Measurements from ENCODE around the gene GLRX3.

GLRX3 gene

GRCh38 chr10:130169136-130169859, 33.1 kb downstream of the GLRX3 start (continued):
- no peak for TF ChIP-seq PRDM2 (tag by site-specific recombination; IDR thresholded peaks at IDR 0.05; ENCODE audit: borderline replicate concordance)
- TF ChIP-seq, protein P1, sequence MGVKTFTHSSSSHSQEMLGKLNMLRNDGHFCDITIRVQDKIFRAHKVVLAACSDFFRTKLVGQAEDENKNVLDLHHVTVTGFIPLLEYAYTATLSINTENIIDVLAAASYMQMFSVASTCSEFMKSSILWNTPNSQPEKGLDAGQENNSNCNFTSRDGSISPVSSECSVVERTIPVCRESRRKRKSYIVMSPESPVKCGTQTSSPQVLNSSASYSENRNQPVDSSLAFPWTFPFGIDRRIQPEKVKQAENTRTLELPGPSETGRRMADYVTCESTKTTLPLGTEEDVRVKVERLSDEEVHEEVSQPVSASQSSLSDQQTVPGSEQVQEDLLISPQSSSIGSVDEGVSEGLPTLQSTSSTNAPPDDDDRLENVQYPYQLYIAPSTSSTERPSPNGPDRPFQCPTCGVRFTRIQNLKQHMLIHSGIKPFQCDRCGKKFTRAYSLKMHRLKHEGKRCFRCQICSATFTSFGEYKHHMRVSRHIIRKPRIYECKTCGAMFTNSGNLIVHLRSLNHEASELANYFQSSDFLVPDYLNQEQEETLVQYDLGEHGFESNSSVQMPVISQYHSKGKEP (tag by site-specific recombination; IDR thresholded peaks at IDR 0.05): peak; percentile 52
- no peak for TF ChIP-seq ZNF404 (tag by site-specific recombination; IDR thresholded peaks at IDR 0.05)
- TF ChIP-seq ZNF140 (tag by site-specific recombination; IDR thresholded peaks at IDR 0.05): no peak
- TF ChIP-seq ZBTB17 (tag by site-specific recombination; IDR thresholded peaks at IDR 0.05): peak; percentile 80
- TF ChIP-seq MEIS1 (CRISPR knock-in tag; IDR thresholded peaks at IDR 0.05; ENCODE audit: borderline replicate concordance): no peak
- TF ChIP-seq SETDB1 (IDR thresholded peaks at IDR 0.05; ENCODE audit: insufficient read length, low read length): no peak
- TF ChIP-seq RBAK (tag by site-specific recombination; IDR thresholded peaks at IDR 0.05): no peak
- TF ChIP-seq ZNF394 (tag by site-specific recombination; IDR thresholded peaks at IDR 0.05; ENCODE audit: borderline replicate concordance): peak; percentile 36; the same call in 1 of the 2 replicates
- TF ChIP-seq ZNF560 (tag by site-specific recombination; IDR thresholded peaks at IDR 0.05; ENCODE audit: borderline replicate concordance): no peak
- peak; percentile 78; the same call in 1 of the 2 replicates for TF ChIP-seq TSHZ1 (tag by site-specific recombination; IDR thresholded peaks at IDR 0.05; ENCODE audit: borderline replicate concordance)
- TF ChIP-seq BCL11A (tag by site-specific recombination; IDR thresholded peaks at IDR 0.05; ENCODE audit: low read depth): no peak
- TF ChIP-seq HOXD13 (CRISPR knock-in tag; IDR thresholded peaks at IDR 0.05; ENCODE audit: borderline replicate concordance): no peak
- TF ChIP-seq YY1 (tag by site-specific recombination; IDR thresholded peaks at IDR 0.05): no peak
- no peak for TF ChIP-seq ZNF555 (tag by site-specific recombination; conservative IDR thresholded peaks at IDR 0.05)
- TF ChIP-seq, protein P2, sequence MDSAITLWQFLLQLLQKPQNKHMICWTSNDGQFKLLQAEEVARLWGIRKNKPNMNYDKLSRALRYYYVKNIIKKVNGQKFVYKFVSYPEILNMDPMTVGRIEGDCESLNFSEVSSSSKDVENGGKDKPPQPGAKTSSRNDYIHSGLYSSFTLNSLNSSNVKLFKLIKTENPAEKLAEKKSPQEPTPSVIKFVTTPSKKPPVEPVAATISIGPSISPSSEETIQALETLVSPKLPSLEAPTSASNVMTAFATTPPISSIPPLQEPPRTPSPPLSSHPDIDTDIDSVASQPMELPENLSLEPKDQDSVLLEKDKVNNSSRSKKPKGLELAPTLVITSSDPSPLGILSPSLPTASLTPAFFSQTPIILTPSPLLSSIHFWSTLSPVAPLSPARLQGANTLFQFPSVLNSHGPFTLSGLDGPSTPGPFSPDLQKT (IDR thresholded peaks at IDR 0.05; ENCODE audit: borderline replicate concordance, low read depth, low read length): no peak
- TF ChIP-seq ZNF791 (tag by site-specific recombination; IDR thresholded peaks at IDR 0.05): no peak
- no peak for TF ChIP-seq ZNF529 (tag by site-specific recombination; IDR thresholded peaks at IDR 0.05; ENCODE audit: insufficient replicate concordance)
- no peak for TF ChIP-seq ZBTB7A (tag by site-specific recombination; IDR thresholded peaks at IDR 0.05; ENCODE audit: low read depth)
- TF ChIP-seq ZXDB (tag by site-specific recombination; IDR thresholded peaks at IDR 0.05): peak; percentile 81
- TF ChIP-seq MZF1 (tag by site-specific recombination; IDR thresholded peaks at IDR 0.05; ENCODE audit: borderline replicate concordance): no peak
- TF ChIP-seq ZSCAN4 (tag by site-specific recombination; IDR thresholded peaks at IDR 0.05): 0 out of 2 replicates have a peak, but pooled peaks have one; percentile 7
- TF ChIP-seq ZNF596 (tag by site-specific recombination; IDR thresholded peaks at IDR 0.05): peak; percentile 22; the same call in 1 of the 2 replicates
- 0 out of 2 replicates have a peak, but pooled peaks have one; percentile 7 for TF ChIP-seq ZNF184 (tag by site-specific recombination; IDR thresholded peaks at IDR 0.05)
- TF ChIP-seq HOXA7 (CRISPR knock-in tag; IDR thresholded peaks at IDR 0.05; ENCODE audit: borderline replicate concordance): no peak
- TF ChIP-seq ZNF585B (tag by site-specific recombination; IDR thresholded peaks at IDR 0.05): no peak
